Stomach (tissue), 4 donors: Measurements from ENCODE around the gene NEDD4.

Experiments used
- EP300 ChIP-seq: sonication (generic); formaldehyde crosslinking; IDR thresholded peaks from one replicate; pipeline ENCODE4 v1.6.1; 2017; ENCODE audit warnings: antibody characterized with exemption
- TF ChIP-seq, protein P1 (sequence below), 7 experiments: fragments of 450-650 bp in 4 of 7; fragments of 200-600 bp in 3 of 7; sonication (generic) in 3 of 7; IDR thresholded peaks; one replicate each; pipeline ENCODE4 v1.5.1; 2016 to 2019; ENCODE audit warnings: antibody characterized with exemption in 7 of 7, control low read depth in 2 of 7, mild to moderate bottlenecking in 1 of 7

GRCh38 chr15:55968923-55969322, 24.5 kb downstream of the NEDD4 start:
- TF ChIP-seq, protein P1, sequence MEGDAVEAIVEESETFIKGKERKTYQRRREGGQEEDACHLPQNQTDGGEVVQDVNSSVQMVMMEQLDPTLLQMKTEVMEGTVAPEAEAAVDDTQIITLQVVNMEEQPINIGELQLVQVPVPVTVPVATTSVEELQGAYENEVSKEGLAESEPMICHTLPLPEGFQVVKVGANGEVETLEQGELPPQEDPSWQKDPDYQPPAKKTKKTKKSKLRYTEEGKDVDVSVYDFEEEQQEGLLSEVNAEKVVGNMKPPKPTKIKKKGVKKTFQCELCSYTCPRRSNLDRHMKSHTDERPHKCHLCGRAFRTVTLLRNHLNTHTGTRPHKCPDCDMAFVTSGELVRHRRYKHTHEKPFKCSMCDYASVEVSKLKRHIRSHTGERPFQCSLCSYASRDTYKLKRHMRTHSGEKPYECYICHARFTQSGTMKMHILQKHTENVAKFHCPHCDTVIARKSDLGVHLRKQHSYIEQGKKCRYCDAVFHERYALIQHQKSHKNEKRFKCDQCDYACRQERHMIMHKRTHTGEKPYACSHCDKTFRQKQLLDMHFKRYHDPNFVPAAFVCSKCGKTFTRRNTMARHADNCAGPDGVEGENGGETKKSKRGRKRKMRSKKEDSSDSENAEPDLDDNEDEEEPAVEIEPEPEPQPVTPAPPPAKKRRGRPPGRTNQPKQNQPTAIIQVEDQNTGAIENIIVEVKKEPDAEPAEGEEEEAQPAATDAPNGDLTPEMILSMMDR (IDR thresholded peaks at IDR 0.05): no peak
- TF ChIP-seq EP300: no peak
